K562 (cell line): ENCODE data around the gene ADGRE2. TPM values are rescaled to one million over a fixed set of nuclear protein-coding genes. Genes with fewer than 3 reads are reported as not detected.
"Not testable (repeated sequence)": the region's sequence is repeated elsewhere in the genome, so short reads cannot be mapped to it uniquely, and the experiment has no call there.

Source experiments
- ATAC-seq: fragments of 200-7000 bp; cut with Tn5 transposase; 3 replicates; pipeline ENCODE4 v1.9.1; 2020; ENCODE audit warnings: moderate library complexity
- Bru-seq: library from RNA; stranded (reverse); fragments of 400-500 nt; gene quantifications from one replicate; lab custom pipeline; 2021; lab: Mats Ljungman, UMichigan
- BruChase-seq, 2 experiments: library from RNA; stranded (reverse); fragments of 400-500 nt; gene quantifications; one replicate each; lab custom pipeline; 2021; lab: Mats Ljungman, UMichigan
- BruUV-seq: library from RNA; stranded (reverse); fragments of 400-500 nt; replicated peaks from 2 replicates; lab custom pipeline; 2021; lab: Mats Ljungman, UMichigan
- CTCF ChIA-PET: fragments of 300-600 bp; formaldehyde crosslinking; extraction: SDS; loops from one replicate; lab custom pipeline; 2021; ENCODE audit warnings: low intra/inter-chr PET ratio; lab: Yijun Ruan, JAX
- POLR2A ChIA-PET: fragments of 300-600, 350-650 bp; sonication (Branson Sonifier 250); formaldehyde crosslinking; extraction: SDS; loops from one replicate; lab custom pipeline; 2021; ENCODE audit warnings: antibody characterized with exemption, inconsistent platforms; lab: Yijun Ruan, JAX
- DNase-seq, 4 experiments: peaks; one replicate each; pipeline versions ENCODE4 v3.0.0 to v3.0.0-alpha.2; 2011 to 2018; ENCODE audit warnings: low spot score in 3 of 4, mixed read lengths in 3 of 4; ENCODE audit errors: extremely low read depth in 1 of 4
- FAIRE-seq: peaks from 2 replicates; lab custom pipeline; 2011; peaks lifted over from hg19 to GRCh38; lab: Jason Lieb, UNC
- H2AFZ ChIP-seq: 2 replicates; pipeline ENCODE4 v1.6.0; 2011; ENCODE audit warnings: low read depth, low read length, control low read depth, inconsistent platforms
- H3K27ac ChIP-seq: fragments of 200-600 bp; 3 replicates; pipeline ENCODE4 v1.8.0; 2011; ENCODE audit warnings: low read depth, mild to moderate bottlenecking, control low read depth, inconsistent platforms, low read length, moderate library complexity, mixed read lengths; ENCODE audit errors: extremely low read depth
- H3K27me3 ChIP-seq, 2 experiments: fragments of 300-600 bp in 1 of 2; 2 replicates in 1 of 2; 3 replicates in 1 of 2; pipeline versions ENCODE4 v1.6.0 to v1.8.0; 2011; ENCODE audit warnings: inconsistent platforms in 2 of 2, low read length in 2 of 2, mild to moderate bottlenecking in 1 of 2, mixed read lengths in 1 of 2, moderate library complexity in 1 of 2; ENCODE audit not compliant: control insufficient read depth in 2 of 2, insufficient read depth in 2 of 2
- H3K36me3 ChIP-seq: fragments of 300-600 bp; 3 replicates; pipeline ENCODE4 v1.8.0; 2011; ENCODE audit warnings: mild to moderate bottlenecking, low read length, inconsistent platforms; ENCODE audit not compliant: control insufficient read depth, insufficient read depth
- H3K4me1 ChIP-seq, 2 experiments: fragments of 200-600 bp in 1 of 2; replicated peaks in 1 of 2; 2 replicates in 1 of 2; 3 replicates in 1 of 2; pipeline versions ENCODE4 v1.5.1 to v1.8.0; 2011; ENCODE audit warnings: inconsistent platforms in 2 of 2, low read length in 2 of 2, mild to moderate bottlenecking in 1 of 2, mixed read lengths in 1 of 2, moderate library complexity in 1 of 2; ENCODE audit not compliant: control insufficient read depth in 2 of 2, insufficient read depth in 2 of 2
- H3K4me2 ChIP-seq: 2 replicates; pipeline ENCODE4 v1.6.1; 2011; ENCODE audit warnings: low read length, control low read depth, inconsistent platforms, mixed read lengths; ENCODE audit not compliant: insufficient read depth
- H3K4me3 ChIP-seq: fragments of 200-600 bp; sonication (generic), shearing (Covaris generic); 2 replicates; pipeline ENCODE4 v1.5.1; 2016; ENCODE audit warnings: control low read depth, inconsistent platforms
- H3K79me2 ChIP-seq: fragments of 200-600 bp; 3 replicates; pipeline ENCODE4 v1.8.0; 2011; ENCODE audit warnings: low read length, inconsistent platforms; ENCODE audit not compliant: control insufficient read depth, insufficient read depth
- H3K9ac ChIP-seq, 2 experiments: 2 replicates each; pipeline versions ENCODE4 v1.6.0 to v1.6.1; 2011; ENCODE audit warnings: low read depth in 2 of 2, low read length in 2 of 2, control low read depth in 1 of 2, inconsistent platforms in 1 of 2, mild to moderate bottlenecking in 1 of 2, mixed read lengths in 1 of 2; ENCODE audit not compliant: insufficient read depth in 1 of 2
- H3K9me1 ChIP-seq: one replicate; pipeline ENCODE4 v1.6.0; 2011; ENCODE audit warnings: inconsistent platforms, mild to moderate bottlenecking, low read length, moderate library complexity; ENCODE audit not compliant: control insufficient read depth, insufficient read depth
- H3K9me3 ChIP-seq: replicated peaks from 2 replicates; pipeline ENCODE4 v1.5.1; 2011; ENCODE audit warnings: low read depth, low read length, inconsistent platforms; ENCODE audit not compliant: control insufficient read depth, insufficient read depth
- H4K20me1 ChIP-seq: replicated peaks from 2 replicates; pipeline ENCODE4 v1.6.1; 2011; ENCODE audit warnings: low read length, inconsistent platforms, mixed read lengths; ENCODE audit not compliant: control insufficient read depth, insufficient read depth
- WGBS: fragments of 100-300 bp; shearing (Covaris generic); methylation state at CpG from one replicate; pipeline ENCODE4 v1.1.6; 2016; ENCODE audit warnings: low coverage, mixed read lengths; ENCODE audit not compliant: insufficient coverage; ENCODE audit errors: missing lambda C conversion rate; 5-methylcytosine and 5-hydroxymethylcytosine counted together
- in situ Hi-C: fragments of 300-500 bp; cut with MboI; formaldehyde crosslinking; loops from 4 replicates; pipeline ENCODE4 v1.15.0; 2018; ENCODE audit warnings: inconsistent platforms, mixed read lengths
- intact Hi-C: fragments of 100-400 bp; cut with micrococcal nuclease; formaldehyde crosslinking; loops from 2 replicates; pipeline ENCODE4 v1.14.2; 2022
- long read RNA-seq, 3 experiments: library from polyadenylated mRNA in 2 of 3; library from RNA in 1 of 3; unstranded in 2 of 3; stranded (forward) in 1 of 3; transcript quantifications; one replicate each; pipeline ENCODE4 v2.0.0, GENCODE V29; 2019 to 2022
- polyA minus RNA-seq, 3 experiments: library from RNA; depleted of rRNA, polyadenylated mRNA; stranded (reverse); fragments of >200 nt; gene quantifications; 2 replicates each; pipeline ENCODE4 v1.2.3, GENCODE V29; 2011
- polyA plus RNA-seq, 8 experiments: library from polyadenylated mRNA; depleted of rRNA in 4 of 8; stranded (reverse) in 5 of 8; unstranded in 3 of 8; fragments of >200 nt; fragmentation: Nextera tagmentation in 2 of 8; fragmentation: Illumina TruSeq in 1 of 8; extraction: Ambion mirVana in 2 of 8; extraction: Trizol in 1 of 8; gene quantifications; 2 replicates each; pipeline versions ENCODE4 v1.2.1 to v1.2.3, GENCODE V29; 2011 to 2014; ENCODE audit warnings: inconsistent platforms in 1 of 8, missing spikeins in 1 of 8
- total RNA-seq, 7 experiments: library from RNA; depleted of rRNA in 6 of 7; stranded (reverse); fragments of >200 nt in 6 of 7; fragmentation: Illumina TruSeq in 2 of 7; extraction: Trizol in 2 of 7; gene quantifications; 2 replicates each; pipeline versions ENCODE4 v1.2.1 to v1.2.3, GENCODE V29; 2011 to 2021; ENCODE audit warnings: low replicate concordance in 1 of 7

The ADGRE2 gene
- total RNA-seq (2011; cell fraction: chromatin; rRNA removed; ENCODE audit: low replicate concordance) = 47.3 and 143 TPM in 2 replicates
- 41.1 and 66.9 TPM in 2 replicates for total RNA-seq (2011; cell fraction: nucleolus; rRNA removed)
- 46.1 and 57.8 TPM in 2 replicates for total RNA-seq (2011; cell fraction: nucleoplasm; rRNA removed)
- 8.2 and 15.2 TPM in 2 replicates for total RNA-seq (2014; rRNA removed)
- 4.3 and 5.6 TPM in 2 replicates for total RNA-seq (2014; rRNA removed; fragmentation: Illumina TruSeq; extraction: Trizol)
- 4.4 and 4.7 TPM in 2 replicates for total RNA-seq (2015; rRNA removed; fragmentation: Illumina TruSeq; extraction: Trizol)
- 15.6 and 17.3 TPM in 2 replicates for total RNA-seq (2021)
- 9.8 and 13.6 TPM in 2 replicates for polyA plus RNA-seq (2011; rRNA removed)
- polyA plus RNA-seq (2011; cell fraction: cytosol; rRNA removed) = 9.0 and 9.5 TPM in 2 replicates
- polyA plus RNA-seq (2011; cell fraction: nucleus; rRNA removed) = 38.9 and 80.5 TPM in 2 replicates
- 7.8 and 9.1 TPM in 2 replicates for polyA plus RNA-seq (2012)
- polyA plus RNA-seq (2014; fragmentation: Illumina TruSeq; extraction: Trizol) = 12.3 and 13.9 TPM in 2 replicates
- polyA plus RNA-seq (2014; fragmentation: Nextera tagmentation; extraction: Ambion mirVana) = 1 to 10 TPM; 4.4 to 6.4 TPM
- 14.9 and 19.2 TPM in 2 replicates for polyA plus RNA-seq (2014; rRNA removed)
- 23.0 and 24.7 TPM in 2 replicates for polyA minus RNA-seq (2011; rRNA and poly(A)+ RNA removed)
- 9.8 and 11.3 TPM in 2 replicates for polyA minus RNA-seq (2011; cell fraction: cytosol; rRNA and poly(A)+ RNA removed)
- polyA minus RNA-seq (2011; cell fraction: nucleus; rRNA and poly(A)+ RNA removed) = 27.9 and 28.3 TPM in 2 replicates
- percentile 66 among the genes with signal in this experiment for Bru-seq, nascent RNA
- BruChase-seq, experiment 1, labeled RNA remaining after a 2-hour chase = percentile 65 among the genes with signal in this experiment
- BruChase-seq, experiment 2, labeled RNA remaining after a 6-hour chase = percentile 64 among the genes with signal in this experiment
- long read RNA-seq, experiment 1, partial matches to known transcripts = 5 of 25 reads
- long read RNA-seq, experiment 1, other reads (novel, unspliced or antisense) = 18 of 25 reads
- long read RNA-seq, experiment 2, partial matches to known transcripts = 1 of 12 reads
- long read RNA-seq, experiment 2, other reads (novel, unspliced or antisense) = 11 of 12 reads
- long read RNA-seq, experiment 3, partial matches to known transcripts = 1 of 4 reads
- long read RNA-seq, experiment 3, other reads (novel, unspliced or antisense) = 2 of 4 reads

GRCh38 chr19:14778110-14778845, at the start of gene ADGRE2:
ADGRE2 (minus strand) TSS chr19:14778560; CDS start chr19:14776756, 1,804 bp downstream.
- in situ Hi-C loops, H3K27ac ChIP-seq, H3K4me3 ChIP-seq, DNase-seq, BruUV-seq, H4K20me1 ChIP-seq, H3K27me3 ChIP-seq, H3K9me3 ChIP-seq, intact Hi-C loops, H3K36me3 ChIP-seq, H3K4me2 ChIP-seq, H3K9me1 ChIP-seq, FAIRE-seq, ATAC-seq: not testable (repeated sequence)
- H3K9ac ChIP-seq = peak within 1 kb of the TSS in 1 of 2 experiments; percentile 78; a peak in 1 of 4 replicates
- H2AFZ ChIP-seq = peak within 1 kb of the TSS; percentile 56; the same call in 1 of the 2 replicates
- peaks cover 22% of the 10 kb centered on the region for H3K79me2 ChIP-seq
- WGBS = 60% methylated on average over 10 of the region's 12 CpGs
- POLR2A ChIA-PET = interaction anchor here (0.6 to 1.5 kb wide), 3 partner anchors 10 to 642 kb away, joined by 3 to 4 read pairs (median 3); partner anchors contain the start of gene ASF1B
- peaks cover 6 to 29% of the 10 kb centered on the region in 2 experiments; a peak in 4 of 5 replicates for H3K4me1 ChIP-seq
- CTCF ChIA-PET = interaction anchor here (0.7 kb wide), 1 partner anchor 180 kb away, joined by 3 read pairs; no protein-coding TSS in a partner anchor
